ENCODE results near the gene DPP6.

GRCh38 chr7:154631162-154631561 lies 579.0 kb downstream of the DPP6 start:
- TF ChIP-seq CTCF (IDR thresholded peaks at IDR 0.05; ENCODE audit: low read depth, low read length) (no peak), MYC (IDR thresholded peaks at IDR 0.05; ENCODE audit: low read depth, low read length) (no peak)
